ENCODE results near the gene REPS2.
"Not testable (repeated sequence)": the region's sequence is repeated elsewhere in the genome, so short reads cannot be mapped to it uniquely, and the experiment has no call there.

REPS2 gene

DNA sequence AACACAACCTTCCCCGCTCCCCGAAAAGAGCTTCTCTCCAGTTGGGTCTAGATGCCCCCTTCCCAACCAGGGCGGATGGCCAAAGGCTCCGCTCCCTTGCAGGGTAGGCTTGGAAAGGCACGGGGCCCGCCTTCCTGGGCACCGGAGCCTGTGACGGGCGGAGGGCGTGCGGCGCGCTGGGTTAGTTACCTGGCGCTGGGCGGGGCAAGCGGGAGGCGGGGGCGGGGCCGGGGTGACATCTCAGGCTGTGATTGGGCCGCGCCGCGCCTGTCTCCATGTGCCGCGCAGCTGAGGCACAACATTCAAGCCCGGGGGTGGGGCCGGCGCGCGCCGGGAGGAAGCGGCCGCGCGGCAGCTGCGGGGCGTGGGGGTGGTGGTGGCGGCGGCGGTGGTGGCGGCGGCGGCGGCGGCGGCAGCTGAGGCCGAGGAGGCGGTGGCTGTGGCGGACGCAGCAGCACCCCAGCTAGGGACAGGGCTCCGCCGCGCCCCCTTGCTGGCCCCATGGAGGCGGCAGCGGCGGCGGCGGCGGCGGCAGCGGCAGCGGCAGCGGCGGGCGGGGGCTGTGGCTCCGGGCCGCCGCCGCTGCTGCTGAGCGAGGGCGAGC lies at the start of gene REPS2:
Gene REPS2, plus strand, starts transcription at position 298 of the 604 bp plus-strand sequence. Its CDS starts 204 bp downstream, at position 502.
- peak; percentile 19 for DNase-seq

DNA sequence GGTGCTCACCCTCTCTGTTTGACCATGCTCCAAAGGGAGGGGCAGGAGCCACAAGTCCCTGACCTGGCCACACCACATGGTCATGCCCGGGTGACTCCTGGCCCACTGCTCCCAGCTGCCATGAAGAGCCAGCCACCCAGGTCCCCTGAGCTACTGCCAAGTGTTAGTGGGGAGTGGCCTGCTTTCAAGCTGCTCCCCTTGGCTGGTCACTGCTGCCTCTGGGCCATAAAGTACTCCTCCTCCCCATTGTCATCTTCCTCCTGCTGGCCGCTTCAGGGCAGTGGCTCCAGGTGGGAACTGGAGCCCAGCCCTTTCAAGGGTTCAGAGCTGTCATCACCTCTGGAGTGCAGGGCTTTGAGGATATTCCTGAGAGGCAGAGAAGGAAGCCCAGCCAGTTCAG lies 49.0 kb upstream of the REPS2 start:
- DNase-seq, result no peak

DNA sequence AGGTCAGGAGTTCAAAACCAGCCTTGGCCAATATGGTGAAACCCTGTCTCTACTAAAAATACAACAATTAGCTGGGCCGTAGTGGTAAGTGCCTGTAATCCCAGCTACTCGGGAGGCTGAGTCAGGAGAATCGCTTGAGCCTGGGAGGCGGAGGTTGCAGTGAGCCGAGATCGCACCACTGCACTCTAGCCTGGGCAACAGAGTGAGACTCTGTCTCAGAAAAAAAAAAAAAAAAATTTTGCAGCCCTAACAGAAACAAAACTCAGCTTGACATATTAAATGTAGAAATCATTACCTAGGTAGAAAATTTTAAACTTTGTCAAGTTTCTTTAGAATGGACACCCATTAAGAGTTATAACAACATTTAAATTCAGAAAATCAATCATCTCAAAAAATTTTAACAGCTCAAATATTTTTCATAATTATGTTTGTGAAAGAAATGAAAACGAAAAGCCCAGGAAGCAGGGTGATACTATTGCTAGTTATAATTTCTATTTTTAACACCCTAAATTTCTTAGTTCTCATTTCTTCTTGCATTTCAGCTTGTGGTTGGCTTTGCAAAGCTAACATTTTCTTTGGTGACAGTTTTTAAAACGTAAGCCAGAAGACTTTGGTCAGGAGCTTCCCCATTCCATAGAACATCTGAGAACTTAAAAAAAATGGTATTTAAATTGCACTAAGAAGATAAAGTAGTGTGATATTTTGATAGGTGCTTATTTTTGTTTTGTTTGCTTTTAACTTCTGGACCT lies 43.0 kb upstream of the REPS2 start:
- no peak for DNase-seq

DNA sequence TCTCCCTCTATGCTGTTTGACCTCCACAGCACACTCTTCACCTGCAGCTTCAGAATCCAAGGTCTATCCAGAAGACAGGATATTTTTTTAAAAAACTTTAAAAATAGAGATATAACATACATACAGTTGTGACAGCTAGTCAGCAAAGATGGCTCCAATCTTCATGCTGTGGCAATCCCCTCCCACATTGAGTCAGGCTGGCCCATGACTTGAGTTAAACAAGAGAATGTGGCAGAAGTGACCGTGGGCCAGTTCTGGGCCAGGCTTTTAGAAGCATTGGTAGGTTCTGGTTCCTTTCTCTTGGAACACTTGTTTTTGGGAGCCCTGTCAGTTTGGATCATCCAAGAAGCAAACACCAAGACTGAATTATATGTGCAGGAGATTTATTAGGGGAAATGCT lies 36.1 kb upstream of the REPS2 start:
- DNase-seq, result no peak

DNA sequence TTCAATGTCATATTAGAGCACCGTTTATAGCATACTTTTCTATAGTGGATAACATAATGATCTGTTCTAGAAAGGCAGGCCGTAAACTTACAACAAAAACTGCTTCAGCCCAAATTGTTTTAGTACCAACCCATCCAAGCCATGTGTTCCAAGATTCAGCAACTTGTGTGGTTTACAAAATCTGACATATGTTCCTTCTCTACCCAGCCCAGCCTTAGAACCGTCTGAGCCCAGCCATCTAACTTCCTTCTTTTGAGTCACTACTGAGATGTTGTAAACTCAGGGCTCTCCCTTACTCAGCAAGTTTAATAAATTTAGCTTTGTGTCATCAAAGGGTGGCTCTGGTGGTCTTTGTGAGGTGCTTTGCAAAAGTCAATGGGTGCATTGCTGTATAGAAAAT lies 32.4 kb upstream of the REPS2 start:
- no peak for DNase-seq

DNA sequence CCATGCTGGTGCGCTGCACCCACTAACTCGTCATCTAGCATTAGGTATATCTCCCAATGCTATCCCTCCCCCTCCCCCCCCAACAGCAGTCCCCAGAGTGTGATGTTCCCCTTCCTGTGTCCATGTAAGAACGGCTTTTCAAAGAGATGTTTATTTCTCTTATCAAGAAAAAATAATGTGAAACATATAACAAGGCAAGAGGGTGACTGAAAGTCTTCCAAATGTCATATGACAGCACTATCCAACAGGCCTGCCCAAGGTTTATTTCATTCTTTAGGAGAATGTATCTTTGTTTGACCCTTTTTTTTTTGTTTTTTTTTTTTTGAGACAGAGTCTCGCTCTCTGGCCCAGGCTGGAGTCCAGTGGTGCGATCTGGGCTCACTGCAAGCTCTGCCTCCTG lies 29.9 kb upstream of the REPS2 start:
- DNase-seq, result no peak

DNA sequence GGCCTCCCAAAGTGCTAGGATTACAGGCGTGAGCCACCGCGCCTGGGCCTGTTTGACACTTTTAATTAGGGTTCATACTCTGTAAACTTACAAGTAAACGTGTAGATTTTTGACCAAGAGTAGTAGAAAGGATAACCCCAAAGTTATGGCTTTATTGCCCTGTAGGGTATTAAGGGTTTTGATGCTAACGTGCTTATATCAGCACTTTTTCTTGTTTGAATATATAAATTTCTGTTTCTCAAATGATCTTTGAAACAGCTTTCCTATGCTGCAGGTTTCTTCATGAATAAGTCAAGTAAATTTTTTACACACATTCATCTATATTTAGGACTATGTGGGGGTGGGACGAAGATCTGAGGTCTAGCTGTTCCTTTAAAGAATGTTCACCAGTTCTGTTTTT lies 29.3 kb upstream of the REPS2 start:
- DNase-seq, result no peak

DNA sequence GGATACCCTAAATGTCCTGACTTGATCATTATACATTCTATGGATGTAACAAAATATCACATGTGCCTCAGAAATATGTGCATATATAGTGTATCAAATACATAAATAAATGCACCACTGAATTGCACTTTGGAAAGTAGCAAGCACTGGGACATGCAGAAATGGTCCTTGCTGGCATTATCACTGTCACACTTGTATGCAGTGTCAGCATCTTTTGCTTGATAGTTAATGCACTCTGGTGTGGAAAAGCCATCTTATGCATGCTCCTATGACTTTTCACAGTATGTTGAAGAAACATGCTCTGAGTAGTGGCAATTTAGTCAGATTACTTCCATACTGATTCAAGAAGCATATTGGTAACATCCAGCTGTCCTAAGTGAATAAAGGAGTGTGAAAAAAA lies 27.5 kb upstream of the REPS2 start:
- DNase-seq, result no peak

DNA sequence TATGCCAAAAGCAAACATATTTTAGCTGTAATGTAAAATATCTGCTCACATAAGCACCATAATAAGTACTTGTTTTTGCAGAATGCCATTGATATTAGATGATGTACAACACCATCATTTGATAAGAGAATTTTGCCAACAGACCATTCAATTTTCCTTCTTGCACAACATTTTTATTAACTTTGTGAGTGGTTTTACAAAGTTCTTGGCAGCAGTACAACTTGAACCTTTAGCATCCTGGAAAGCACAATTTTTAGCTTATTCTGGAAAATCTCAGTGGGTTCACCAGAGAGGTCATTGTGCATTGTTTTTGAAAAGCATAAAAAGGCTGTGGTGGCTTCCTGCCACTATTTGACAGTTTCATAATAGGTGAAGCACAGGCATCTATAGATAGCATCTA lies 26.4 kb upstream of the REPS2 start:
- no peak for DNase-seq

DNA sequence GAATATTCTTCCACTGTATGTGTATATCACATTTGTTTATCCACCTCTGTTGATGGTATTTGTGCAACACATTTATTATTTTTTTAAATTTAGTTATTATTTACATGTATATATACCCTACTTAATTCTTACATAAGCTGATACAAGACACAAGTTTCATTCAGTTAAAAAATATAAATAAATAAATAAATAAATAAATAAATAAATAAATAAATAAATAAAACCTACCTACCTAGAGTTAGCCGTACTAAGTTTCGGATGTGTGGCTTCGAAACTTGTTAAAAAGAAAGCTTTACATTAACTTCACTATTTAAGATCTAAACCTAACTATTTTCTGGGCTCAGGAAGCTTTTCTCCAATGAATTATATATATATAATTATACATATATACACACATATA lies 23.3 kb upstream of the REPS2 start:
- no peak for DNase-seq

DNA sequence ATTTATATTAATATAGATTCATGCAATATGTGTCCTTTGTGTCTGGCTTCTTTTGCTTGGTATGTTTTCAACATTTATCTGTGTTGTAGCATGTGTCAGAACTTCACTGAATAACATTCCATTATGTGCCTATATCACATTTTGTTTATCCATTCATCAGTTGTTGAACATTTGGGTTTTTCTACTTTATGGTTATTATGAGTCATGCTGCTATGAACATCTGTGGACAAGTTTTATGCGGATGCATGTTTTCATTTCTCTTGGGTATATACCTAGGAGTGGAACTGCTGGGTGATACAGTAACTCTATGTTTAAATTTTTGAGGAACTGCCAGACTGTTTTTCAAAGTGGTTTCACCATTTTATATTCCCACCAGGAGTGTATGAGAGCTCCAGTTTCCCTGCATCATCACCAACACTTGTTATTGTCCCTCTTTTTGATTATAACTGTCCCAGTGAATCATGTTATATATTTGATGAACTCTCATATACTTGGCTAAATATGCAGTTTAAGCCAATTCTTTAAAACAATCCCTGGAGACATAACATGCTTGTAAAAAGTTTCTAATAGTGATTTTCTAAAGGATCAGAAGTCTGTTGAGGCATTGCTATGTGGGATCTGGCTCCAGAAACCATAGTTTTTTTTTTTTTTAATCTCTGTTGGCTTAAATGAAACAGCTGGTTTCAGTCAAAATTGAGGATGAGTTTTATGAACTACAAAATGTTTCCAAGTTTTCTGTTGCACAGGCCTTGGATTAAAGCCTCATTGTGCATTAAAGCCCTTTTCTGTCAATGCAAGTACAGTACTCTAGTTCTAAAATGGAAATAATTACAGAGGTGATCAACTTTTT lies 21.6 kb upstream of the REPS2 start:
- DNase-seq, result no peak

DNA sequence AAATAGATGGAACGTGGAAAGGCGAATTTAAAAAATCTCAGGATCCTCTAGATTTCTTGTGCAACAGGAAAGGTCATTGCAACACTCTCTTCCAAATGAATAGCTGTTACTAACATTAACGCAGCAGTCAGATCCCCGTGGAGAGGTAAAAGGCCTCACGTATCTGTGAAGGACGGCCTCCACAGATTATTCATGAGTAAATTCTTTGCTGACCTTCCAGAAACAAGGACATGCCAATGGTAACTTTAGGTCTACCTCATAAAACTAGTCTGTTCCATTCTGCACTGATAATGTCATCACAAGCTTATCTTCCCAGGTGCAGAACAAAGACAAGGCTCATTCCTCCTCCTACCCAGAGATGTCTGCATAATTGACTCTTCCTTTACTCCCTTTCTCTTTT lies 16.1 kb upstream of the REPS2 start:
- no peak for DNase-seq

DNA sequence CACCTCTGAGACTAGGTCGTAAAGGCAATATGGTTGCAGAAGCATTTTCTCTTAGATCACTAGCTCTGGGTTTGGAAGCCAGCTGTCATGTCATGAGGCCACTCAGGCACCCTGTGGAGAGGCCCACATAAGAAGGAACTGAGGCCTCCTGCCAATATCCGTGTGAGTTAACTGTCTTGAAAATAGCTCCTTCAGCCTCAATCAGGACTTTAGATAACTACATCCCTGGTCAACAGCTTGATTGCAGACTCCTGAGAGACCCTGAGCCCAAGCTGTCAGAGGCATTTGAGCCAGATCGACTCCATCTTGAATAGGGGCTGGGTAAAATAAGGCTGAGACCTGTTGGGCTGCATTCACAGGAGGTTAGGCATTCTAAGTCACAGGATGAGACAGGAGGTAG lies 15.1 kb upstream of the REPS2 start:
- DNase-seq, result no peak

DNA sequence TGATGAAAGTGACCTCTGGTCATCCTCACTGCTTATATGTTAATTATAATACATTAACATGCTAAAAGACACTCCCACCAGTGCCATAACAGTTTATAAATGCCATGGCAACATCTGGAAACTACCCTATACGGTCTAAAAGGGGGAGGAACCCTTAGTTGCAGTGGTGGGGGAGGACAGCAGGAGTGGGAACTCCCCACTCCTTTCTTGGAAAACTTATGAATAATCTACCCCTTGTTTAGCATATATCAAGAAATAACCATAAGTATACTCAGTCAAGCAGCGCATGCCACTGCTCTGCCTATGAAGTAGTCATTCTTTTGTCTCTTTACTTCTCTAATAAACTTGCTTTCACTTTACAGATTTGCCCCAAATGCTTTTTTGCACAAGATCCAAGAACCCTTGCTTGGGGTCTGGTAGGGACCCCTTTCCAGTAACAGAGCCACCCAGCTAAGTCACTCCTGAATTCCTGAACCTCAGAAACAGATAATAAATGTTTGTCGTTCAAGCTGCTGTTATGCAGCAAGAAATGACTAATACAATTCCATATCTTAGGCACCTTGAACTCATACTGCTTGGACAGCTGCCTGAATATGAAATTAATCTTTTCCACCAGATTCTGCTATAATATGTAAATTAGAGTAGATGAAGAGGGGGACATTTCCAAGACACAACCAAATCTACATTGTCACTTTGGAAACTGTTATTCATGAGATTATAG lies 14.4 kb upstream of the REPS2 start:
- DNase-seq, result no peak

DNA sequence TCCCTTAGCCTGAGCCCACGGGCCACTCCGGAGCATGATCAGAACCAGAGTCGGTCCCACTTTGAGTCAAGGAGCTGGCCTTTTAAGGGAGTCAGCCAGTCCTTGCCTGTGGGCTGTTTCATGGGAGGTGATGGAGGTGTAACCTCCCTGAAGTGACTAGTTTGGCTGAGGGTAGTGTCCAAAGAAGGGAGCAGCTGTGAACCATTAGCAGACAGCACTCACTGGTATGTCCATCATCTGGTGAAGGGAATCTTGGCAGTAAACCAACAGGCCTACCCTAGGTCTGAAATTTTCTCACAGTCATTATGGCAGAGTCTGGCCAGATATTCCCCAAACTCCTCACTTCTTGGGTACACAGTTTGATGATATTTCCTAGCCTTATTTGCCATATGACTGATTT lies 12.3 kb upstream of the REPS2 start:
- no peak for DNase-seq

DNA sequence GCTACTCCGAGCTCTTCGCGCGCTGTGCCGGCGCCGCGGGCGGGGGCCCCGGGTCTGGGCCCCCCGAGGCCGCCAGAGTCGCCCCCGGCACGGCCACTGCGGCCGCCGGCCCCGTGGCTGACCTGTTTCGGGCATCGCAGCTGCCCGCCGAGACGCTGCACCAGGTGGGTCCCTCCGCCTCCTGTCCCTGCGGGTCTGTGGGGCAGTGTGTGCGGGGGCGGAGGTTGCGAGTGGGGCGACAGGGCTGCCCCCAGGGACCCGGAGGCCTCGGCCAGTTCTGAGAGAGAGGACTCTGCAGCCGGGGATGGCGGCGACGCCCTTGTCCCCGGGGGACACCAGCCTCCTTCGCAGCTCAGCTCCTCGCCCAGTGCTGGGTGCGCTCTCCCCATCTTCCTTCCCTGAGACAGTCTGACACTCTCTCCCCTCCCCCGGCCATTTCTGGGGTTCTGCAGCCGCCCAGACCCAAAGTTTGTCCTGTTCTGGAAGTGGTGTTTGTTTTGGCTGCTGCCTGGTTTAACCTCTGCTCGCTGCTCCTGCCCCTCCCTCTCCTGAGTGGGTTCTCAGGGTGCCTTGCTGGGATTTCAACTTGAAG lies 609 bp downstream of the REPS2 start:
- DNase-seq, result no peak

DNA sequence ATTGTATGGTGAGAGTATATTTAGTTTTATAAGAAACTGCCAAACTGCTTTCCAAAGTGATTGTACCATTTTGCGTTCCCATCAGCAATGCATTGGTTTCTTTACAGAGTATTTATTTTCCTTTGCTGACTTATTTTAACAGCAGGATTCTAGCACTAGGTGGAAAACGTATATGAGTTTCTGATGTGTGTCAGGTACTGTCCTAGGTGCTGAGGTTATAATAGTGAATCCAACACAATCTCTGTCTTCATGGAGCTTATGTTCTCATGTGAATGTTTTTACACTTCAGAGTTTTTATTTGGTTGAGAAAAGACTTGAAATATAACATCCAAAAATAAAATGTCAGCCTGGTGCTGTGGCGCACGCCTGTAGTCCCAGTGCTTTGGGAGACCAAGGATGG lies 4.0 kb downstream of the REPS2 start:
- DNase-seq, result no peak

DNA sequence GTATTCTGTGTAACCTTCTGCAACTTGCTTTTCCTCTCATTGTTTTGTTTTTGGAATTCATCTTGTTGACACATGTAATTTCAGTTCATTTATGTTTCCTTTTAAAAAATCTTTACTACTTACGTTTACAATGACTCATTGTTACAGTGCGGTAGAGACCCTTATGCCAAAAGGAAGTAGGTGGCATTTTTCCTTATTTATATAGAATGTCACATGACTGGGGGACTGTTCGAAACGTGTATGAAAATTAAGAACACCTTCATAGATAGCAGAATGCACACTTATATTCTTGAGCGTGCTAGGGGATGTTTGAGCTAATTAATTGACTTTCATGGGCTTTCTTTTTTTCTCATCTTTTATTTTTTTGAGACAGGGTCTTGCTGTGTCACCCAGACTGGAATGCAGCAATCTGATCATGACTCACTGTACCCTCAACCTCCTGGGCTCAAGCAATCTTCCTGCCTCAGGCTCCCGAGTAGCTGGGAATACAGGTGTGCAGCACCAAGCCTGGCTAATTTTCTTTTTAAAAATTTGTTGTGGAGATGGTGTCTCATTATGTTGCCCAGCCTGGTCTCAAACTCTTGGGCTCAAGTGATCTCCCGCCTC lies 7.3 kb downstream of the REPS2 start:
- DNase-seq, result no peak

DNA sequence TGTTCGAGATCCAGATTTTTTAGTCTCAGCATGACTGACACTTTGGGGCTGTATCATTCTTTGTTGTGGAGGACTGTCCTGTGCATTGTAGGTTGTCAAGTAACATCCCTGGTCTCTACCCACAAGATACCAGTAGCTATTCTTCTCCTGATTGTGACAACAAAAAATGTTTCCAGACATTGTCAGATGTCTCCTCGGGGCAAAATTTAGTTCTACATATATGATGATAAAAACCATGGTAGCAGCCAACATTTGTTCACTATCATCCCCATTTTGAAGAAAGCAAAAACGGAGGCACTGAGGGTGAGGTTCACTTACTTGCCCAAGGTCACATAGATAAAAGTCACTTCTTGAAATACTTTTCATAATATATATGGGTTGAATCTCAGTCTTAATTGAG lies 11.3 kb downstream of the REPS2 start:
- DNase-seq, result no peak

DNA sequence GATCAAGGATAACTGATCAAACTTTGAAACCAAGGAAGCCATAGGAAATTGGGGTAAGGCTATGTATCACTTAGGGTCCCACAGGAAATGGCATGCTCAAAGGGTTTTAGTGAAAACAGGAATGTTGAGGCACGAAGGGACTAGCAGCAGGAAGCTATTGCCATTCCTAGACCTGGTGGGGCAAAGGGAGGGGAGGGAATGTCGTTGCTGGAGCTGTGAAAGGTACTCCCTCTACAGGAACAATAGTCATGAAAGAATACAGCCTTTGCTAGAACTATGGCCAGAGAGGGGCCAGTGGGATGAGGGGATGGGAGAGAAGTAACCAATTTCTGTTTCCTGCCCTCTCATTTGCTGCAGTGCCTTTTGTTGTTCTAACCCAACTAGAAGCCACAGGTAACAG lies 11.9 kb downstream of the REPS2 start:
- DNase-seq, result no peak

DNA sequence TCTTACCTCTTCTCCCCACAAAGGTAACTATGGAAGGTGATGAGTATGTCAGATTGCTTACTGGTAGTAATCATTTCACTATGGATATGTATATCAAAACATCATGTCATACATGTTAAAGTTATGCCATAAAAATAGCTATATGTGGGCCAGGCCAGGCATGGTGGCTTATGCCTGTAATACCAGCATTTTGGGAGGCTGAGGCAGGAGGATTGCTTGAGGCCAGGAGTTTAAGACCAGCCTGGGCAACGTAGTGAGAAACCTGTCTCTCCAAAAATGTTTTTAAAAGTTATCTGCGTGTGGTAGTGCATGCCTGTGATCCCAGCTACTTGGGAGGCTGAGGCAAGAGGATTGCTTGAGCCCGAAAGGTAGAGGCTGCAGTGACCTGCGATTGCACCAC lies 16.2 kb downstream of the REPS2 start:
- not testable (repeated sequence) for DNase-seq

DNA sequence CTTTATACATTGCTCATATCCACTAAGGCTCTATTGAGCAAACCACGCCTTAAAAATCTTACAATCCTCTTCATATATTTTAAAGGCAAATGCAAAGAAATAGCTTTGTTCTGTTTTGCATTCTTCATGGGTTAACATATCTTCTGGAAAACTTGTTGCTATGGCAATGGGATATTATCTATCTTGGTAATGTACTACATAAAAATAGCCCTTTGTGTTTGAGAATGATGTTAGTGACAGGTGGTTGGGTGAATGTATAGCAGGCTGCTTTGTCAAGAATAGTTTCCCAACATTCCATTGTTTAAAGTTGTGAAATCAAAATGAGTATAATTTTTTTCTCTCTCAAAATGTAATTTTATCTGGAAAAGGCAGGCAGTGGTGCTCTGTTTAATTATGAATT lies 16.8 kb downstream of the REPS2 start:
- DNase-seq, result no peak

DNA sequence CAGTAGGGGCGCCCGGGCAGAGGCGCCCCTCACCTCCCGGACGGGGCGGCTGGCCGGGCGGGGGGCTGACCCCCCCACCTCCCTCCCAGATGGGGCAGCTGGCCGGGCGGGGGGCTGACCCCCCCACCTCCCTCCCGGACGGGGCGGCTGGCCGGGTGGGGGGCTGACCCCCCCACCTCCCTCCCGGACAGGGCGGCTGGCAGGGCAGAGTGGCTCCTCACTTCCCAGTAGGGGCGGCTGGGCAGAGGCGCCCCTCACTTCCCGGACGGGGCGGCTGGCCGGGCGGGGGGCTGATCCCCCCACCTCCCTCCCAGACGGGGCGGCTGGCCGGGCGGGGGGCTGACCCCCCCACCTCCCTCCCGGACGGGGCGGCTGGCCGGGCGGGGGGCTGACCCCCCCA lies 18.5 kb downstream of the REPS2 start:
- not testable (repeated sequence) for DNase-seq

All from kidney glomerular epithelial cell (primary cell).